Trophoblast cell (in vitro differentiated cells and primary cell): ENCODE measurements around the gene LDHB.
"Not testable (repeated sequence)": the region's sequence is repeated elsewhere in the genome, so short reads cannot be mapped to it uniquely, and the experiment has no call there.

Experiments used
- DNase-seq, 2 donors: peaks; one replicate each; pipeline ENCODE4 v3.0.0-alpha.2; 2016
- H2AFZ ChIP-seq: 2 replicates; pipeline ENCODE4 v1.6.1; 2013; ENCODE audit warnings: low read length, moderate library complexity, mild to moderate bottlenecking; ENCODE audit not compliant: insufficient read depth, poor library complexity
- H2AK5ac ChIP-seq: 2 replicates; pipeline ENCODE4 v1.6.1; 2013; ENCODE audit warnings: mild to moderate bottlenecking, low read length
- H2BK120ac ChIP-seq: 2 replicates; pipeline ENCODE4 v1.6.1; 2013; ENCODE audit warnings: low read length, mild to moderate bottlenecking, moderate library complexity; ENCODE audit not compliant: insufficient read depth, poor library complexity
- H2BK12ac ChIP-seq: 2 replicates; pipeline ENCODE4 v1.6.1; 2013; ENCODE audit warnings: mild to moderate bottlenecking, low read length, moderate library complexity
- H2BK5ac ChIP-seq: 2 replicates; pipeline ENCODE4 v1.6.1; 2013; ENCODE audit warnings: low read length, low read depth, moderate library complexity, mild to moderate bottlenecking; ENCODE audit not compliant: poor library complexity
- H3K14ac ChIP-seq: 2 replicates; pipeline ENCODE4 v1.6.1; 2013; ENCODE audit warnings: mild to moderate bottlenecking, low read length
- H3K18ac ChIP-seq: 2 replicates; pipeline ENCODE4 v1.6.1; 2013; ENCODE audit warnings: mild to moderate bottlenecking, low read length
- H3K23ac ChIP-seq: 2 replicates; pipeline ENCODE4 v1.6.1; 2013; ENCODE audit warnings: low read length
- H3K27ac ChIP-seq: 2 replicates; pipeline ENCODE4 v1.5.1; 2013; ENCODE audit warnings: low read depth, mild to moderate bottlenecking, inconsistent platforms, low read length, moderate library complexity
- H3K27me3 ChIP-seq: 2 replicates; pipeline ENCODE4 v1.6.1; 2013; ENCODE audit warnings: inconsistent platforms, mild to moderate bottlenecking, low read length, moderate library complexity; ENCODE audit not compliant: insufficient read depth
- H3K36me3 ChIP-seq, 2 experiments: 1 replicate in 1 of 2; 2 replicates in 1 of 2; pipeline ENCODE4 v1.6.1; 2013; ENCODE audit warnings: low read length in 2 of 2, mild to moderate bottlenecking in 2 of 2, moderate library complexity in 1 of 2; ENCODE audit not compliant: insufficient read depth in 2 of 2, control insufficient read depth in 1 of 2
- H3K4ac ChIP-seq: 2 replicates; pipeline ENCODE4 v1.6.1; 2013; ENCODE audit warnings: low read depth, mild to moderate bottlenecking, low read length, moderate library complexity
- H3K4me1 ChIP-seq, 2 experiments: 1 replicate in 1 of 2; 2 replicates in 1 of 2; pipeline ENCODE4 v1.6.1; 2013; ENCODE audit warnings: low read length in 2 of 2, mild to moderate bottlenecking in 2 of 2, moderate library complexity in 1 of 2; ENCODE audit not compliant: insufficient read depth in 2 of 2, control insufficient read depth in 1 of 2
- H3K4me2 ChIP-seq: 2 replicates; pipeline ENCODE4 v1.6.1; 2013; ENCODE audit warnings: inconsistent platforms, mild to moderate bottlenecking, low read length, moderate library complexity
- H3K4me3 ChIP-seq: 2 replicates; pipeline ENCODE4 v1.5.1; 2013; ENCODE audit warnings: mild to moderate bottlenecking, low read depth, low read length, inconsistent platforms
- H3K79me1 ChIP-seq: one replicate; pipeline ENCODE4 v1.6.1; 2013; ENCODE audit warnings: low read length
- H3K79me2 ChIP-seq: 2 replicates; pipeline ENCODE4 v1.6.1; 2013; ENCODE audit warnings: low read length, mild to moderate bottlenecking; ENCODE audit not compliant: control insufficient read depth, insufficient read depth, poor library complexity
- H3K9ac ChIP-seq: 2 replicates; pipeline ENCODE4 v1.6.1; 2013; ENCODE audit warnings: mild to moderate bottlenecking, low read length
- H3K9me3 ChIP-seq: 2 replicates; pipeline ENCODE4 v1.6.1; 2013; ENCODE audit warnings: low read depth, mild to moderate bottlenecking, control low read depth, inconsistent platforms, low read length; ENCODE audit not compliant: insufficient read depth
- H4K12ac ChIP-seq: 2 replicates; pipeline ENCODE4 v1.6.1; 2013; ENCODE audit warnings: low read depth, mild to moderate bottlenecking, low read length, moderate library complexity
- H4K8ac ChIP-seq: 2 replicates; pipeline ENCODE4 v1.6.1; 2013; ENCODE audit warnings: low read depth, mild to moderate bottlenecking, low read length, moderate library complexity
- H4K91ac ChIP-seq: one replicate; pipeline ENCODE4 v1.6.1; 2013; ENCODE audit warnings: low read depth, mild to moderate bottlenecking, low read length, moderate library complexity
- WGBS: extraction: QIAGEN DNeasy Blood & Tissue Kit; methylation state at CpG from one replicate; pipeline ENCODE4 v1.1.7; 2013; ENCODE audit warnings: missing lambda C conversion rate; ENCODE audit not compliant: insufficient read length, insufficient coverage; ENCODE audit errors: extremely low coverage; 5-methylcytosine and 5-hydroxymethylcytosine counted together

LDHB gene

GRCh38 chr12:21673830-21674552 is 16.3 kb upstream of the LDHB start:
- not testable (repeated sequence) for H3K4me1 ChIP-seq, H3K36me3 ChIP-seq, H3K4me3 ChIP-seq, H3K4me2 ChIP-seq, H3K79me1 ChIP-seq, H3K9ac ChIP-seq, H2AK5ac ChIP-seq, H3K9me3 ChIP-seq, H3K79me2 ChIP-seq, H2BK12ac ChIP-seq, H3K27me3 ChIP-seq, H4K8ac ChIP-seq, H3K18ac ChIP-seq, H3K23ac ChIP-seq, H3K27ac ChIP-seq, H3K4ac ChIP-seq, H2BK5ac ChIP-seq, H2AFZ ChIP-seq, DNase-seq, H4K12ac ChIP-seq, H3K14ac ChIP-seq, H4K91ac ChIP-seq, H2BK120ac ChIP-seq
- WGBS = no CpG with 5 or more reads among the region's 39 CpGs

- Histone ChIP-seq H4K8ac (no peak overlapping the region), H3K14ac (no peak overlapping the region), H2AK5ac (no peak overlapping the region), H3K4me3 (no peak overlapping the region), H3K9me3 (peaks cover 1% of the 10 kb centered on the region), H3K4me2 (no peak overlapping the region), H2BK12ac (no peak overlapping the region), H2BK5ac (no peak overlapping the region), H2AFZ (no peak overlapping the region), H3K27me3 (no peaks in the 10 kb centered on the region), H3K79me1 (no peaks in the 10 kb centered on the region), H3K9ac (no peak overlapping the region), H4K12ac (no peak overlapping the region), H3K4ac (no peak overlapping the region), H3K79me2 (no peaks in the 10 kb centered on the region), H3K4me1 (no peaks in the 10 kb centered on the region), H3K23ac (no peak overlapping the region), H4K91ac (no peak overlapping the region), H3K18ac (no peak overlapping the region), H2BK120ac (no peak overlapping the region), H3K36me3 (no peaks in the 10 kb centered on the region), H3K27ac (no peak overlapping the region)
- no peak for DNase-seq
- WGBS = no CpG with 5 or more reads among the region's 1 CpG
Observed at GRCh38 chr12:21672146-21672545, 14.5 kb upstream of the LDHB start.

DNA sequence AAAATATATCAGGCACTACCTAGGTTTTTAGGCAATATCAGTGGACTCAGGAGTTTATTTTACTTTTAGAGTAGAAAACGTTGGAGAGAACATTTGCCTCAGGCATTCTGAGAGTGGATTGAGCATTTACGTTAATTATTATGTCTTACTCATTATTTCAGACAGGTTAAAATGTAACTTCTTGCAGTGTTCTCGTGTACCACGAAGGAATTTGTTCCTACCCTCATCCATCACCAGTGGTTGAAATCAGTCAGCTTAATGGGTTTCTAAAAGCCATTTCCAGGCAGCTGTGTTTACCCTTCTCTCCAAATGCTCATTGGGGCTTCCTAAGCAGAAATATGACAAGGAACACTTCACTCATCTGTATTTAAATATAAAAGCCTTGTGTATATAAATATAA is 9.1 kb upstream of the LDHB start:
- no peak for DNase-seq
- no peak overlapping the region for H2AK5ac ChIP-seq
- no peak overlapping the region for H3K4me2 ChIP-seq
- H4K12ac ChIP-seq = no peak overlapping the region
- no peaks in the 10 kb centered on the region for H3K4me1 ChIP-seq
- H2BK12ac ChIP-seq = no peak overlapping the region
- H3K23ac ChIP-seq = no peak overlapping the region
- H2AFZ ChIP-seq = no peak overlapping the region
- no CpG with 5 or more reads among the region's 4 CpGs for WGBS
- H3K4ac ChIP-seq = no peak overlapping the region
- H3K79me1 ChIP-seq = no peaks in the 10 kb centered on the region
- H4K91ac ChIP-seq = no peak overlapping the region
- H3K27me3 ChIP-seq = no peaks in the 10 kb centered on the region
- H3K9me3 ChIP-seq = no peaks in the 10 kb centered on the region
- no peak overlapping the region for H2BK5ac ChIP-seq
- H3K18ac ChIP-seq = no peak overlapping the region
- H3K79me2 ChIP-seq = no peaks in the 10 kb centered on the region
- H3K36me3 ChIP-seq = no peaks in the 10 kb centered on the region
- no peak overlapping the region for H3K14ac ChIP-seq
- no peak overlapping the region for H3K4me3 ChIP-seq
- H2BK120ac ChIP-seq = no peak overlapping the region
- H4K8ac ChIP-seq = no peak overlapping the region
- H3K9ac ChIP-seq = no peak overlapping the region
- no peak overlapping the region for H3K27ac ChIP-seq

- H2BK120ac ChIP-seq = no peak overlapping the region
- H3K27ac ChIP-seq = no peak overlapping the region
Observed at GRCh38 chr12:21665816-21666215, 8.2 kb upstream of the LDHB start.

More at GRCh38 chr12:21665816-21666215, 8.2 kb upstream of the LDHB start:
- no peak overlapping the region for H3K4me3 ChIP-seq
- no peak overlapping the region for H3K18ac ChIP-seq
- H2BK5ac ChIP-seq = no peak overlapping the region
- no peak overlapping the region for H2AK5ac ChIP-seq
- H3K79me2 ChIP-seq = no peaks in the 10 kb centered on the region
- no peaks in the 10 kb centered on the region for H3K4me1 ChIP-seq
- H4K8ac ChIP-seq = no peak overlapping the region
- no peak overlapping the region for H3K9ac ChIP-seq
- H4K91ac ChIP-seq = no peak overlapping the region
- H3K36me3 ChIP-seq = no peaks in the 10 kb centered on the region
- no peak for DNase-seq
- H3K79me1 ChIP-seq = no peaks in the 10 kb centered on the region
- H3K23ac ChIP-seq = no peak overlapping the region
- H2AFZ ChIP-seq = no peak overlapping the region
- H2BK12ac ChIP-seq = no peak overlapping the region
- no peaks in the 10 kb centered on the region for H3K9me3 ChIP-seq
- no peak overlapping the region for H3K4me2 ChIP-seq
- H3K27me3 ChIP-seq = no peaks in the 10 kb centered on the region
- H4K12ac ChIP-seq = no peak overlapping the region
- no CpG with 5 or more reads among the region's 7 CpGs for WGBS
- H3K14ac ChIP-seq = no peak overlapping the region
- no peak overlapping the region for H3K4ac ChIP-seq
